ENCODE data around the gene LNPK.

The LNPK gene

DNA sequence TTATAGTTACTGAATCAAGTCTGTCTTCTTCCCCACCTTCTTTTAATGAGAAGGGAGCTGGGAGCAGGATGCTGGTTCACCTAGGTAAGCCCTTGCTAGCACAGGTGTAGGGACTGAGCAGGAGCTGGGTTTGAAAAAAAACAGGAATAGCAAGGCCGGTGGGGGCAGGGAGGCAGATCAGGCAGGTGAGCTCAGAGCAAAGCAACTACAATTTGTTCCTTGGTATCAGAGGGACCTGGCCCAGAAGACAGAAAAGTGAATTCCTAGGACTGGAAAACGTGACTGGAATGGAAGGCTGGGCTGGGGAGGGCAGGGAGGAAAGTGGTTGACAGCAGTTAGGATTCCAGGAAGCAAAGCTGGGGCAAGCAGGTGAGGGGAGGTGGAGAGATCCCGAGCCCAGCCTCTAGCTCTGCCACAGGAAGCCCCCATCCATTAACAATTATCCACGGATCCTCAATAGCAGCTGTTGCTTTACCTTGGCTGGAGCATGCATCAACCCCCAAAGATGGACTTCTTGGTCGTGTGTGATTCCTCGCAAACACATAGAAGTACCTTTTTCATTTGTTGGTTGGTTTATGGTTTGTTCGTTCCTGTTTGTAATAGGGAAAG, 118.4 kb downstream of the LNPK start:
- DNase-seq, result no peak
- no peaks in the 10 kb centered on the region for H3K9me3 ChIP-seq (ENCODE audit: insufficient read depth, low read length, severe bottlenecking)
- peaks cover 6% of the 10 kb centered on the region for H3K27me3 ChIP-seq (ENCODE audit: insufficient read depth, low read length, poor library complexity)
- no peaks in the 10 kb centered on the region for H3K4me1 ChIP-seq (ENCODE audit: insufficient read depth, low read length)
- H2AFZ ChIP-seq (ENCODE audit: low read depth, low read length), result no peak overlapping the region
- H3K79me2 ChIP-seq (ENCODE audit: insufficient read depth, low read length), result no peaks in the 10 kb centered on the region
- ATAC-seq (ENCODE audit: insufficient read depth, low read depth), result no peak
- no peaks in the 10 kb centered on the region for H4K20me1 ChIP-seq (ENCODE audit: insufficient read depth, low read length)
- H3K9ac ChIP-seq (ENCODE audit: low read depth, low read length), result no peak overlapping the region
- no peak overlapping the region for H3K27ac ChIP-seq (ENCODE audit: low read length)
- no peaks in the 10 kb centered on the region for H3K36me3 ChIP-seq (ENCODE audit: insufficient read depth, low read length)
- H3K4me3 ChIP-seq (ENCODE audit: low read depth in 1 of 2, low read length in 2 of 2), result no peak overlapping the region
- H3K4me2 ChIP-seq (ENCODE audit: insufficient read depth, low read length), result no peak overlapping the region
- TF ChIP-seq, protein P1, sequence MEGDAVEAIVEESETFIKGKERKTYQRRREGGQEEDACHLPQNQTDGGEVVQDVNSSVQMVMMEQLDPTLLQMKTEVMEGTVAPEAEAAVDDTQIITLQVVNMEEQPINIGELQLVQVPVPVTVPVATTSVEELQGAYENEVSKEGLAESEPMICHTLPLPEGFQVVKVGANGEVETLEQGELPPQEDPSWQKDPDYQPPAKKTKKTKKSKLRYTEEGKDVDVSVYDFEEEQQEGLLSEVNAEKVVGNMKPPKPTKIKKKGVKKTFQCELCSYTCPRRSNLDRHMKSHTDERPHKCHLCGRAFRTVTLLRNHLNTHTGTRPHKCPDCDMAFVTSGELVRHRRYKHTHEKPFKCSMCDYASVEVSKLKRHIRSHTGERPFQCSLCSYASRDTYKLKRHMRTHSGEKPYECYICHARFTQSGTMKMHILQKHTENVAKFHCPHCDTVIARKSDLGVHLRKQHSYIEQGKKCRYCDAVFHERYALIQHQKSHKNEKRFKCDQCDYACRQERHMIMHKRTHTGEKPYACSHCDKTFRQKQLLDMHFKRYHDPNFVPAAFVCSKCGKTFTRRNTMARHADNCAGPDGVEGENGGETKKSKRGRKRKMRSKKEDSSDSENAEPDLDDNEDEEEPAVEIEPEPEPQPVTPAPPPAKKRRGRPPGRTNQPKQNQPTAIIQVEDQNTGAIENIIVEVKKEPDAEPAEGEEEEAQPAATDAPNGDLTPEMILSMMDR (IDR thresholded peaks at IDR 0.05; ENCODE audit: borderline replicate concordance, extremely low read depth, low read length, poor library complexity, severe bottlenecking), result no peak
- no peak for TF ChIP-seq EZH2 (IDR thresholded peaks at IDR 0.05; ENCODE audit: borderline replicate concordance, low read depth, low read length, severe bottlenecking)

DNA sequence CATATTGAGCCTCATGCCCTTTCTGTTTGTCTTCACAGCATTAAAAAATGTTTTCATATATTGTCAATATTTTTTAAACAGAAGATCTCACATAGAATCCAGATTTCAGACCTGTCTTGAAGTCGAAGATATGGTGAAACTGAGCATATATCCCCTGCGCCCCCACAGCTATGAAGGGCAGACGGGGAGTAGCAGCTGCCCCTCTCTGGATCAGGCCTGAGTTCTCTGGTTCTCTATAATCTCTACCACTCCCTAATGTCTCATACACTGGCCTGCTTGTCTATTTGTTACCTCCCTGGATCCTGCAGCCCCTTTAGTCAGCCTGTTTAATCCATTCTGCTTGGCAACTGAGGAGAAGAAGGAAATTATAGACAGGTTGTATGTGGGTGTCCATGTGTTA, 122.4 kb downstream of the LNPK start:
- no peak for DNase-seq

DNA sequence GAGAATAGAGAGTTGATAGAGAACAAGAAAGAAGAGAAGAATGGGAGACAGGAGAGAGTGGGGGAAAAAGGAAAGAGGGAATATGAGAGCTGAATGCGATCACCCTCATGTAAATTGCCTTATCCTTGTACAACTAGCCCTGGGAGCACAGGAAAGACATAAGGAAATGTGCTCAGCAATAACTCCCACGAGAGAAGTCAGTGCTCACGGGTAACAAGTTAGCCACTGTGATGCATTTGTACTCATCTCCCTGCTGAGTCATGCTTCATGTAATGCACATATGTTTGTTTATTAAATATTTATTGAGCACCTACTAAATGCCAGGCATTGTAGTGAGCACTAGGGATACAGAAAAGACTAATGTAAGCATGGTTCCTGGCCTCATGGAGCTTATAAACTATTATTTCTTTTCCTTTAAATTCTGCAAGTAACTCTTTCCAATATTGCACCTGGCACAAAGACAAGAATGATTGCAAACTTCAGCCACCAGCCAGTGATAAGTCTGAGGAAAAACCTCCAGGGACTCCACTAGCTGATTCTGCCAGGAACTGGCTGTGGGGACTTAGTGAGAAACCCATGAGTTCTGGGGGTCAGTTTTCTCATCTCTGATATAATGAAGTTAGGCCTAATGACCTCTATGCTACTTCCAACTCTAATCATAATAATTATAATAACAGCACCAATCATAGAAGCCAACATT, 124.1 kb downstream of the LNPK start:
- DNase-seq (no peak), ATAC-seq (ENCODE audit: insufficient read depth, low read depth) (no peak)

More for the DNA sequence above, 122.4 kb downstream of the LNPK start:
- no peaks in the 10 kb centered on the region for H4K20me1 ChIP-seq (ENCODE audit: insufficient read depth, low read length)
- H3K4me1 ChIP-seq (ENCODE audit: insufficient read depth, low read length), result no peaks in the 10 kb centered on the region
- no peak overlapping the region for H3K27ac ChIP-seq (ENCODE audit: low read length)
- H3K9me3 ChIP-seq (ENCODE audit: insufficient read depth, low read length, severe bottlenecking), result no peaks in the 10 kb centered on the region
- no peak overlapping the region for H2AFZ ChIP-seq (ENCODE audit: low read depth, low read length)
- no peak for TF ChIP-seq EZH2 (IDR thresholded peaks at IDR 0.05; ENCODE audit: borderline replicate concordance, low read depth, low read length, severe bottlenecking)
- TF ChIP-seq, protein P1 (IDR thresholded peaks at IDR 0.05; ENCODE audit: borderline replicate concordance, extremely low read depth, low read length, poor library complexity, severe bottlenecking), result no peak
- H3K4me3 ChIP-seq (ENCODE audit: low read depth in 1 of 2, low read length in 2 of 2), result no peak overlapping the region
- ATAC-seq (ENCODE audit: insufficient read depth, low read depth), result no peak
- H3K79me2 ChIP-seq (ENCODE audit: insufficient read depth, low read length), result no peaks in the 10 kb centered on the region
- no peak overlapping the region for H3K4me2 ChIP-seq (ENCODE audit: insufficient read depth, low read length)
- H3K27me3 ChIP-seq (ENCODE audit: insufficient read depth, low read length, poor library complexity), result peaks cover 4% of the 10 kb centered on the region
- no peak overlapping the region for H3K9ac ChIP-seq (ENCODE audit: low read depth, low read length)
- no peaks in the 10 kb centered on the region for H3K36me3 ChIP-seq (ENCODE audit: insufficient read depth, low read length)

More for the DNA sequence above, 124.1 kb downstream of the LNPK start:
- no peak overlapping the region for H3K27ac ChIP-seq (ENCODE audit: low read length)
- no peaks in the 10 kb centered on the region for H4K20me1 ChIP-seq (ENCODE audit: insufficient read depth, low read length)
- H2AFZ ChIP-seq (ENCODE audit: low read depth, low read length), result no peak overlapping the region
- H3K9me3 ChIP-seq (ENCODE audit: insufficient read depth, low read length, severe bottlenecking), result no peaks in the 10 kb centered on the region
- TF ChIP-seq, protein P1 (IDR thresholded peaks at IDR 0.05; ENCODE audit: borderline replicate concordance, extremely low read depth, low read length, poor library complexity, severe bottlenecking), result no peak
- TF ChIP-seq EZH2 (IDR thresholded peaks at IDR 0.05; ENCODE audit: borderline replicate concordance, low read depth, low read length, severe bottlenecking), result no peak
- H3K27me3 ChIP-seq (ENCODE audit: insufficient read depth, low read length, poor library complexity), result peaks cover 4% of the 10 kb centered on the region
- H3K4me2 ChIP-seq (ENCODE audit: insufficient read depth, low read length), result no peak overlapping the region
- no peak overlapping the region for H3K9ac ChIP-seq (ENCODE audit: low read depth, low read length)
- H3K4me1 ChIP-seq (ENCODE audit: insufficient read depth, low read length), result no peaks in the 10 kb centered on the region
- no peaks in the 10 kb centered on the region for H3K36me3 ChIP-seq (ENCODE audit: insufficient read depth, low read length)
- no peak overlapping the region for H3K4me3 ChIP-seq (ENCODE audit: low read depth in 1 of 2, low read length in 2 of 2)
- no peaks in the 10 kb centered on the region for H3K79me2 ChIP-seq (ENCODE audit: insufficient read depth, low read length)

Data from DND-41 (cell line).